K562 (cell line): ENCODE data around the gene UBXN11. TPM values are rescaled to one million over a fixed set of nuclear protein-coding genes. Genes with fewer than 3 reads are reported as not detected.
"Not testable (repeated sequence)": the region's sequence is repeated elsewhere in the genome, so short reads cannot be mapped to it uniquely, and the experiment has no call there.

Experiments
- ARID2 ChIP-seq: fragments of 450-650 bp; IDR thresholded peaks from 2 replicates; pipeline ENCODE4 v1.6.1; 2017; ENCODE audit warnings: antibody characterized with exemption, mild to moderate bottlenecking
- CREB1 ChIP-seq, 2 experiments: sonication (generic) in 1 of 2; formaldehyde crosslinking in 1 of 2; IDR thresholded peaks; 2 replicates each; pipeline versions ENCODE4 v1.6.1 to v1.8.0; 2012 to 2022; ENCODE audit warnings: inconsistent platforms in 1 of 2, mild to moderate bottlenecking in 1 of 2, missing genetic modification reagents in 1 of 2, moderate library complexity in 1 of 2
- EGR1 ChIP-seq: fragments of 450-650 bp; conservative IDR thresholded peaks from 2 replicates; pipeline ENCODE4 v1.6.1; 2017; ENCODE audit warnings: mild to moderate bottlenecking
- GTF2A2 ChIP-seq: IDR thresholded peaks from 2 replicates; pipeline ENCODE4 v1.6.1; 2016; ENCODE audit warnings: mild to moderate bottlenecking, missing genetic modification characterization, missing compliant biosample characterization
- JUND ChIP-seq, 2 experiments: IDR thresholded peaks; 2 replicates in 1 of 2; 3 replicates in 1 of 2; pipeline ENCODE4 v1.6.1; 2011; ENCODE audit warnings: borderline replicate concordance in 2 of 2, low read depth in 2 of 2, low read length in 2 of 2, improper control_type of control experiment in 1 of 2, missing biosample characterization in 1 of 2, missing genetic modification characterization in 1 of 2, missing genetic modification reagents in 1 of 2
- MIER1 ChIP-seq: fragments of 450-650 bp; IDR thresholded peaks from 2 replicates; pipeline ENCODE4 v1.6.1; 2016; ENCODE audit warnings: antibody characterized with exemption, mild to moderate bottlenecking, low read depth
- MTA1 ChIP-seq: fragments of 450-650 bp; IDR thresholded peaks from 2 replicates; pipeline ENCODE4 v1.6.1; 2017; ENCODE audit warnings: borderline replicate concordance
- MTA3 ChIP-seq: fragments of 450-650 bp; formaldehyde crosslinking; IDR thresholded peaks from 2 replicates; pipeline ENCODE4 v1.6.1; 2017; ENCODE audit warnings: mild to moderate bottlenecking, borderline replicate concordance
- NFE2 ChIP-seq: IDR thresholded peaks from 2 replicates; pipeline ENCODE4 v1.6.1; 2014; ENCODE audit warnings: antibody characterized with exemption, low read depth
- NR2C1 ChIP-seq, 2 experiments: fragments of 450-650 bp; IDR thresholded peaks; 2 replicates each; pipeline ENCODE4 v1.6.1; 2017; ENCODE audit warnings: mild to moderate bottlenecking in 2 of 2, antibody characterized with exemption in 1 of 2, inconsistent platforms in 1 of 2, missing compliant biosample characterization in 1 of 2, missing genetic modification characterization in 1 of 2
- PKNOX1 ChIP-seq: fragments of 450-650 bp; IDR thresholded peaks from 2 replicates; pipeline ENCODE4 v1.6.1; 2016
- POLR2A ChIP-seq: fragments of 450-650 bp; conservative IDR thresholded peaks from 2 replicates; pipeline ENCODE4 v1.6.1; 2016
- POLR2AphosphoS5 ChIP-seq: IDR thresholded peaks from 2 replicates; pipeline ENCODE4 v1.6.1; 2011; ENCODE audit warnings: mild to moderate bottlenecking, low read depth, low read length, moderate library complexity; ENCODE audit not compliant: control insufficient read depth, insufficient read depth
- SMAD4 ChIP-seq: fragments of 250-450 bp; sonication (Bioruptor Pico); conservative IDR thresholded peaks from 2 replicates; pipeline ENCODE4 v1.8.0; 2021; ENCODE audit warnings: inconsistent platforms, mild to moderate bottlenecking, moderate library complexity
- SOX6 ChIP-seq: fragments of 450-650 bp; IDR thresholded peaks from 2 replicates; pipeline ENCODE4 v1.6.1; 2014; ENCODE audit warnings: mild to moderate bottlenecking
- SPI1 ChIP-seq: IDR thresholded peaks from 2 replicates; pipeline ENCODE4 v1.6.1; 2011; ENCODE audit warnings: low read depth, low read length, control low read depth, borderline replicate concordance
- TEAD4 ChIP-seq, 2 experiments: sonication (generic) in 1 of 2; formaldehyde crosslinking in 1 of 2; IDR thresholded peaks; 2 replicates each; pipeline versions ENCODE4 v1.6.1 to v1.8.0; 2012 to 2022; ENCODE audit warnings: borderline replicate concordance in 1 of 2, inconsistent platforms in 1 of 2, low read length in 1 of 2, mild to moderate bottlenecking in 1 of 2, missing genetic modification reagents in 1 of 2
- THRAP3 ChIP-seq: fragments of 450-650 bp; IDR thresholded peaks from 2 replicates; pipeline ENCODE4 v1.6.1; 2016; ENCODE audit warnings: mild to moderate bottlenecking, inconsistent platforms, borderline replicate concordance
- ZNF280A ChIP-seq: fragments of 450-650 bp; IDR thresholded peaks from 2 replicates; pipeline ENCODE4 v1.6.1; 2018; ENCODE audit warnings: mild to moderate bottlenecking, low read depth; ENCODE audit not compliant: partially characterized antibody
- ZNF395 ChIP-seq: fragments of 200-800 bp; sonication (Bioruptor generic); IDR thresholded peaks from 2 replicates; pipeline ENCODE4 v1.6.1; 2017; ENCODE audit warnings: missing genetic modification characterization, missing compliant biosample characterization
- polyA plus RNA-seq, 8 experiments: library from polyadenylated mRNA; depleted of rRNA in 4 of 8; stranded (reverse) in 5 of 8; unstranded in 3 of 8; fragments of >200 nt; fragmentation: Nextera tagmentation in 2 of 8; fragmentation: Illumina TruSeq in 1 of 8; extraction: Ambion mirVana in 2 of 8; extraction: Trizol in 1 of 8; gene quantifications; 2 replicates each; pipeline versions ENCODE4 v1.2.1 to v1.2.3, GENCODE V29; 2011 to 2014; ENCODE audit warnings: inconsistent platforms in 1 of 8, missing spikeins in 1 of 8
- total RNA-seq, 7 experiments: library from RNA; depleted of rRNA in 6 of 7; stranded (reverse); fragments of >200 nt in 6 of 7; fragmentation: Illumina TruSeq in 2 of 7; extraction: Trizol in 2 of 7; gene quantifications; 2 replicates each; pipeline versions ENCODE4 v1.2.1 to v1.2.3, GENCODE V29; 2011 to 2021; ENCODE audit warnings: low replicate concordance in 1 of 7

The UBXN11 gene
- total and polyA plus RNA-seq, 9 of the 15 experiments (the other 6 are each of a cell fraction or from before 2014, with no cell fraction given) = 0.48 to 34.3 (median 11.3) TPM

GRCh38 chr1:26307966-26308899 is 1.8 kb upstream of the UBXN11 start (continued):
- peak; percentile 99 for TF ChIP-seq THRAP3
- TF ChIP-seq ZNF280A = peak; percentile 15
- peak; percentile 45; the same call in 1 of the 2 replicates for TF ChIP-seq NFE2
- 0 out of 2 replicates have a peak, but pooled peaks have one; percentile 36 for TF ChIP-seq MTA1
- not testable (repeated sequence) for TF ChIP-seq NR2C1 (IDR thresholded peaks at IDR 0.05); TEAD4 (CRISPR knock-in tag; IDR thresholded peaks at IDR 0.05; ENCODE audit: borderline replicate concordance)
- peak; percentile 55 for TF ChIP-seq NR2C1 (tag; IDR thresholded peaks at IDR 0.05)
- 0 out of 2 replicates have a peak, but pooled peaks have one; percentile 50 for TF ChIP-seq ARID2
- 0 out of 2 replicates have a peak, but pooled peaks have one; percentile 3 for TF ChIP-seq GTF2A2 (tag)
- TF ChIP-seq SOX6 = 0 out of 2 replicates have a peak, but pooled peaks have one; percentile 19
- peak; percentile 20; the same call in 1 of the 2 replicates for TF ChIP-seq CREB1 (IDR thresholded peaks at IDR 0.05)
- TF ChIP-seq CREB1 (CRISPR knock-in tag; IDR thresholded peaks at IDR 0.05) = 0 out of 2 replicates have a peak, but pooled peaks have one; percentile 22
- peak; percentile 55; the same call in 1 of the 2 replicates for TF ChIP-seq MIER1
- TF ChIP-seq POLR2A = peak; percentile 36; the same call in 1 of the 2 replicates
- peak; percentile 48; the same call in 1 of the 2 replicates for TF ChIP-seq JUND (IDR thresholded peaks at IDR 0.05; ENCODE audit: borderline replicate concordance, low read depth, low read length)
- peak; percentile 66; the same call in 2 of the 3 replicates for TF ChIP-seq JUND (tag; IDR thresholded peaks at IDR 0.05; ENCODE audit: borderline replicate concordance, low read depth, low read length)
- TF ChIP-seq TEAD4 (IDR thresholded peaks at IDR 0.05; ENCODE audit: low read length) = peak; percentile 53; the same call in 1 of the 2 replicates
- TF ChIP-seq MTA3 = 0 out of 2 replicates have a peak, but pooled peaks have one; percentile 55
- TF ChIP-seq EGR1 = peak; percentile 80
- TF ChIP-seq SPI1 = peak; percentile 78
- peak; percentile 40; the same call in 1 of the 2 replicates for TF ChIP-seq PKNOX1
- peak; percentile 28; the same call in 1 of the 2 replicates for TF ChIP-seq POLR2AphosphoS5
- peak; percentile 56 for TF ChIP-seq ZNF395 (CRISPR knock-in tag)
- TF ChIP-seq SMAD4 (CRISPR knock-in tag) = peak; percentile 40
